HG03039 (cell line): ENCODE data around the gene CCDC102A.

ENCODE experiments used
- ATAC-seq: cut with Tn5 transposase; IDR thresholded peaks from one replicate; pipeline ENCODE4 v1.9.1; 2021; ENCODE audit warnings: mild to moderate bottlenecking, moderate library complexity; ENCODE audit not compliant: unreplicated experiment

The CCDC102A gene

GRCh38 chr16:57525761-57526160, 10.6 kb downstream of the CCDC102A start:
- ATAC-seq: no peak

GRCh38 chr16:57522960-57523359, 13.4 kb downstream of the CCDC102A start:
- ATAC-seq: no peak

GRCh38 chr16:57519796-57520360, 16.5 kb downstream of the CCDC102A start:
- ATAC-seq: no peak

- no peak for ATAC-seq
These were observed 17.4 kb downstream of the CCDC102A start for GRCh38 chr16:57518922-57519321.

- no peak for ATAC-seq
These were observed 17.9 kb downstream of the CCDC102A start for GRCh38 chr16:57518520-57518919.

GRCh38 chr16:57517397-57518367, 18.7 kb downstream of the CCDC102A start:
- ATAC-seq: no peak

GRCh38 chr16:57516773-57517172, 19.6 kb downstream of the CCDC102A start:
- no peak for ATAC-seq

- ATAC-seq: no peak
These were observed 20.1 kb downstream of the CCDC102A start for GRCh38 chr16:57516176-57516725.

- ATAC-seq: no peak
These were observed 21.4 kb downstream of the CCDC102A start for GRCh38 chr16:57514791-57515600.

GRCh38 chr16:57514371-57514770, 22.0 kb downstream of the CCDC102A start:
- ATAC-seq: no peak

- ATAC-seq: no peak
These were observed 22.8 kb downstream of the CCDC102A start for GRCh38 chr16:57513371-57514102.

- ATAC-seq: no peak
These were observed 23.9 kb downstream of the CCDC102A start for GRCh38 chr16:57512296-57513001.

- ATAC-seq: no peak
These were observed 26.1 kb downstream of the CCDC102A start for GRCh38 chr16:57510016-57510871.

- ATAC-seq: no peak
These were observed 27.0 kb downstream of the CCDC102A start for GRCh38 chr16:57509231-57509923.

GRCh38 chr16:57508035-57508425, 28.3 kb downstream of the CCDC102A start:
- ATAC-seq: no peak

GRCh38 chr16:57507136-57508034, 29.0 kb downstream of the CCDC102A start:
- ATAC-seq: no peak

- ATAC-seq: no peak
These were observed 31.2 kb downstream of the CCDC102A start for GRCh38 chr16:57505169-57505568.
